Stomach (tissue), 9 donors: ENCODE measurements around the gene C16orf96. TPM values are rescaled to one million over a fixed set of nuclear protein-coding genes. Genes with fewer than 3 reads are reported as not detected.

Experiments used
- DNase-seq, 2 donors: peaks; one replicate each; pipeline versions ENCODE4 v3.0.0 to v3.0.0-alpha.2; 2013 to 2019
- H3K27ac ChIP-seq, 5 donors: fragments of 200-600 bp in 4 of 5; sonication (generic) in 4 of 5; one replicate each; pipeline ENCODE4 v1.5.1; 2013 to 2019; ENCODE audit warnings: mild to moderate bottlenecking in 1 of 5, moderate library complexity in 1 of 5
- H3K27me3 ChIP-seq, 3 donors: fragments of 200-600 bp; sonication (generic); one replicate each; pipeline ENCODE4 v1.5.1; 2017 to 2019; ENCODE audit warnings: mixed run types in 1 of 3
- H3K36me3 ChIP-seq, 4 donors: fragments of 200-600 bp; sonication (generic); 1 replicate in 3 of 4; 2 replicates in 1 of 4; pipeline ENCODE4 v1.5.1; 2016 to 2019
- H3K4me1 ChIP-seq, 4 donors: fragments of 200-600 bp; sonication (generic); one replicate each; pipeline ENCODE4 v1.5.1; 2016 to 2019
- H3K4me3 ChIP-seq, 4 donors: fragments of 200-600 bp; sonication (generic) in 3 of 4; one replicate each; pipeline ENCODE4 v1.5.1; 2016 to 2019; ENCODE audit warnings: mild to moderate bottlenecking in 1 of 4
- H3K9me3 ChIP-seq, 4 donors: fragments of 200-600 bp; sonication (generic); one replicate each; pipeline ENCODE4 v1.5.1; 2016 to 2019
- EP300 ChIP-seq: sonication (generic); formaldehyde crosslinking; IDR thresholded peaks from one replicate; pipeline ENCODE4 v1.6.1; 2017; ENCODE audit warnings: antibody characterized with exemption
- POLR2A ChIP-seq, 4 donors: fragments of 450-650 bp; IDR thresholded peaks; one replicate each; pipeline ENCODE4 v1.6.1; 2016; ENCODE audit warnings: antibody characterized with exemption in 4 of 4, control low read depth in 2 of 4, mild to moderate bottlenecking in 1 of 4, moderate library complexity in 1 of 4
- POLR2AphosphoS5 ChIP-seq, 3 donors: sonication (generic); formaldehyde crosslinking; IDR thresholded peaks; one replicate each; pipeline ENCODE4 v1.6.1; 2016; ENCODE audit warnings: antibody characterized with exemption in 3 of 3
- WGBS, 5 donors: extraction: QIAGEN DNeasy Blood & Tissue Kit in 3 of 5; methylation state at CpG; one replicate each; pipeline versions ENCODE4 v1.1.5 to v1.1.7; 2013 to 2018; 5-methylcytosine and 5-hydroxymethylcytosine counted together
- intact Hi-C: fragments of 100-400 bp; cut with DNase I; formaldehyde crosslinking; loops from one replicate; pipeline ENCODE4 v1.15.1; 2023; ENCODE audit warnings: low total_unique reads
- polyA plus RNA-seq, 3 donors: library from polyadenylated mRNA; stranded (reverse); fragments of 200-250 nt; gene quantifications; one replicate each; pipeline ENCODE4 v1.2.3, GENCODE V29; 2013
- total RNA-seq, 5 donors: library from RNA; depleted of rRNA; stranded (reverse); fragments of >200 nt; gene quantifications; one replicate each; pipeline versions ENCODE4 v1.1.0 to v1.2.3, GENCODE V29; 2014 to 2016
- TF ChIP-seq, protein P1 (sequence below), 7 experiments: fragments of 450-650 bp in 4 of 7; fragments of 200-600 bp in 3 of 7; sonication (generic) in 3 of 7; IDR thresholded peaks; one replicate each; pipeline ENCODE4 v1.5.1; 2016 to 2019; ENCODE audit warnings: antibody characterized with exemption in 7 of 7, control low read depth in 2 of 7, mild to moderate bottlenecking in 1 of 7
- donor health status: healthy with polysubstance abuse.
- donor health status: Bipolar disorder and iron deficiency.
- donor health status: healthy.

The C16orf96 gene
- total and polyA plus RNA-seq, 8 donors: 0.37 to 0.43 TPM; not detected in 6

DNA sequence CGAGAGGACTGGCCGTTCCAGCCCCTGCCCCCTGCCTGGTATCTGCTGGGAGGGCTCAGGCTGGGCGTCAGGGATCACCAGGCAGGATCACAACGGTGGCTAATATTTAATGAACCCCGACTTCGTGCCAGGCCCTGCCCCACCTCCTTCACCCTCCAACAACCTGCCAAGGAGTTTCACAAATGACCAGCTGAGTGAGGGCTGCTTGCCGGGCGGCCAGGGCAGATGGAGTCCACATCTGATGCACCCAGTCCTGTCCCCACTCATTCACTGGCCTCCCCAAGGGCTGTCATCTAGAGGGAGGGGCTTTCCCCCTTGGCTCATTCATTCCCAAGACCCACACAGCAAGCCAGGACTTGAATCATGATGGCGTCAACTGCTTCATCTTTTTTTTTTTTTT is 41.0 kb downstream of the C16orf96 start:
- TF ChIP-seq EP300: no peak
- TF ChIP-seq POLR2AphosphoS5 (IDR thresholded peaks at IDR 0.05): no peak
- TF ChIP-seq POLR2A (IDR thresholded peaks at IDR 0.05): no peak
- TF ChIP-seq, protein P1, sequence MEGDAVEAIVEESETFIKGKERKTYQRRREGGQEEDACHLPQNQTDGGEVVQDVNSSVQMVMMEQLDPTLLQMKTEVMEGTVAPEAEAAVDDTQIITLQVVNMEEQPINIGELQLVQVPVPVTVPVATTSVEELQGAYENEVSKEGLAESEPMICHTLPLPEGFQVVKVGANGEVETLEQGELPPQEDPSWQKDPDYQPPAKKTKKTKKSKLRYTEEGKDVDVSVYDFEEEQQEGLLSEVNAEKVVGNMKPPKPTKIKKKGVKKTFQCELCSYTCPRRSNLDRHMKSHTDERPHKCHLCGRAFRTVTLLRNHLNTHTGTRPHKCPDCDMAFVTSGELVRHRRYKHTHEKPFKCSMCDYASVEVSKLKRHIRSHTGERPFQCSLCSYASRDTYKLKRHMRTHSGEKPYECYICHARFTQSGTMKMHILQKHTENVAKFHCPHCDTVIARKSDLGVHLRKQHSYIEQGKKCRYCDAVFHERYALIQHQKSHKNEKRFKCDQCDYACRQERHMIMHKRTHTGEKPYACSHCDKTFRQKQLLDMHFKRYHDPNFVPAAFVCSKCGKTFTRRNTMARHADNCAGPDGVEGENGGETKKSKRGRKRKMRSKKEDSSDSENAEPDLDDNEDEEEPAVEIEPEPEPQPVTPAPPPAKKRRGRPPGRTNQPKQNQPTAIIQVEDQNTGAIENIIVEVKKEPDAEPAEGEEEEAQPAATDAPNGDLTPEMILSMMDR (IDR thresholded peaks at IDR 0.05): no peak
- peak in 1 of 2 donors; percentile 46 for DNase-seq
- H3K27me3 ChIP-seq: peaks cover 0 to 20% (median 0%) of the 10 kb centered on the region in 3 donors

DNA sequence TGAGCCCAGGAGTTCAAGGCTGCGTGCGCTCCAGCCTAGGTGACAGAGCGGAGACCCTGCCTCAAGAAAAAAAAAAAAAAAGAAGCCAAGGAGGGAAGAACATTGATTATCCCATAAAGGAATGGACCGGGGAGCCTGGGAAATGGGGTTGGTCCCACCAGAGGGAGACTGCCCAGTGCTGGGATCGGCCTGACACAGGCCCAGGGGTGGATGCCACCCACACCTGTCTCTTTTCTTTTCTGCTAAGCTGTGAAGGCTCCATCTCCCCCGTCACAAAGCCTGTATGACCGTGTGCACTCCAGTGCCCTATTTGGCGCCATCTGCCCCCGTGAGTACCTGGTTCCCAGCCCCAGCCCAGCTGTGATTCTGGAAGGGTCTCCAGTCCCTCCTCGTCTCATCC is 42.9 kb downstream of the C16orf96 start:
- Histone ChIP-seq H3K9me3 (no peaks in the 10 kb centered on the region), H3K4me1 (peaks cover 0 to 33% (median 19%) of the 10 kb centered on the region in 4 donors), H3K36me3 (no peaks in the 10 kb centered on the region), H3K27ac (no peak overlapping the region), H3K27me3 (peaks cover 0 to 26% (median 0%) of the 10 kb centered on the region in 3 donors), H3K4me3 (no peak overlapping the region)
- TF ChIP-seq, protein P1 (IDR thresholded peaks at IDR 0.05): no peak
- no peak for TF ChIP-seq EP300
- TF ChIP-seq POLR2AphosphoS5 (IDR thresholded peaks at IDR 0.05): no peak
- no peak for TF ChIP-seq POLR2A (IDR thresholded peaks at IDR 0.05)
- intact Hi-C loops: no loop called here
- 87 to 92% (median 90%) methylated on average over 7 to 10 of the region's 10 CpGs for WGBS, 5 donors
- DNase-seq: no peak

More for the DNA sequence above, 41.0 kb downstream of the C16orf96 start:
- WGBS, 5 donors: 26 to 39% (median 33%) methylated on average over 9 of the region's 9 CpGs
- Histone ChIP-seq H3K36me3 (no peaks in the 10 kb centered on the region), H3K4me1 (peaks cover 0 to 22% (median 13%) of the 10 kb centered on the region in 4 donors), H3K27ac (no peak overlapping the region), H3K9me3 (no peaks in the 10 kb centered on the region), H3K4me3 (no peak overlapping the region)
- intact Hi-C loops: no loop called here

DNA sequence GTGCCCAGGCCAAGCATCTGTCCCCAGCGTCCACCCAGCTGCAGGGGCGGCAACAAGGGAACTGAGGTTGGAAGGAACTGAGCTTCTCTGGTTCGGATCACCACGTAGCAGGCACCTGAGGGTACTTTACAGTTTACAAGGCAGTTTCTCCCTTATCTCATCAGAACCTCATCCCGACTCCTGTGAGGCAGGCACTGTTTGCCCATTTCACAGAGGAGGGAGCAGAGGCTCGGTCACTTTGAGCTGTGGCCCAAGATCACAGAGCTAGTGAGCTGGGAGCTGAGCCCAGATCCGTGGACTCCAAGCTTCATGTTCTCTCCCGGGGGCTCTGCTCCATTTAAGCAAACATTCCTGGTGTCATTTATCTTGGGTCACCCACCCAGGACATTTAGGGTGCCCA is 43.4 kb downstream of the C16orf96 start:
- TF ChIP-seq POLR2AphosphoS5 (IDR thresholded peaks at IDR 0.05) (no peak), EP300 (no peak), POLR2A (IDR thresholded peaks at IDR 0.05) (no peak)
- TF ChIP-seq, protein P1 (IDR thresholded peaks at IDR 0.05): no peak
- no peak for DNase-seq
- Histone ChIP-seq H3K36me3 (no peaks in the 10 kb centered on the region), H3K27ac (no peak overlapping the region), H3K27me3 (peaks cover 0 to 26% (median 0%) of the 10 kb centered on the region in 3 donors), H3K4me1 (peaks cover 0 to 35% (median 21%) of the 10 kb centered on the region in 4 donors), H3K4me3 (no peak overlapping the region), H3K9me3 (no peaks in the 10 kb centered on the region)
- intact Hi-C loops: no loop called here
- 78 to 89% (median 79%) methylated on average over 8 of the region's 8 CpGs for WGBS, 5 donors

DNA sequence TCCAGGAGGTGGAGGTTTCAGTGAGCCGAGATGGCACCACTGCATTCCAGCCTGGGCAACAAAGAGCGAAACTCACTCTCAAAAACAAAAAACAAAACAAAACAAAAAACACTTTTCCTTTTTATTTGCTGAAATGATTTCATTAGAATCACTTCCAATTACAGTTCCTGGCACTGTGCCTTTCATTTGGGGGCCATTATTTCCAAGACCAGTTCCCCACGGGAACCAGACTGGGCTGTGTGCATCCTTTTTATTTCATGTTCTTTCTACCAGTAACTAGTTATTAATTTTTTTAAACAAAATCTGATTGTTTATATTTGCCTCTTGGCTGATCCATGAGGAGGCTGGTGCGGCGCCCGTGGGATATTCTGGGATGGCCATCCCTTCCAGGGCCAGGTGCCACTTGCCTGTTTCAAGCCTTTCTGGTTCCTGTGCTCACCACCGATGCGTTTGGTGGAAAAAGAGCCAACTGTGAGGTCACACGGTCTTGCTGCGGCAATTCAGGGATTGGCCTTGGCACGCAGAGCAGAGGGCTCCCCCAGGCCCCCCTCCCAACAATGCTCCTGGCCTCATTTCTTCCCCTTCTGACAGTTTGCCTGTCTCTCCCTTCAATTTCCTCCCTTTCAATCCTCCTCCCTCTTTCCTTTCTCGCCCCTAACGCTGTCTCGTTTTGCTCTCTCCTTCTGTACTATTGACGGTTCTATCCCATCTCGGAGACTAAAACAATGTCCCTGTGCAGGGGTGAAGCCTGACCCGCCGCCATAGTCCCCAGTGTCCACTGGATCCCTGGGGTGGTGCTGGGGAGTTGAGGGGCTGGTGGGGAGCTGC is 45.1 kb downstream of the C16orf96 start:
- Histone ChIP-seq H3K4me1 (peaks cover 0 to 35% (median 21%) of the 10 kb centered on the region in 4 donors), H3K36me3 (no peaks in the 10 kb centered on the region), H3K9me3 (no peaks in the 10 kb centered on the region), H3K4me3 (no peak overlapping the region), H3K27me3 (peaks cover 0 to 26% (median 0%) of the 10 kb centered on the region in 3 donors), H3K27ac (no peak overlapping the region)
- DNase-seq: peak in 1 of 2 donors; percentile 79
- intact Hi-C loops: no loop called here
- 28 to 38% (median 29%) methylated on average over 18 of the region's 18 CpGs for WGBS, 5 donors
- TF ChIP-seq, protein P1 (IDR thresholded peaks at IDR 0.05): no peak
- TF ChIP-seq EP300: no peak
- no peak for TF ChIP-seq POLR2A (IDR thresholded peaks at IDR 0.05)
- TF ChIP-seq POLR2AphosphoS5 (IDR thresholded peaks at IDR 0.05): no peak
